AG10803 (cell line): ENCODE data around the gene PDRG1.
"Not testable (repeated sequence)": the region's sequence is repeated elsewhere in the genome, so short reads cannot be mapped to it uniquely, and the experiment has no call there.

Experiments
- DNase-seq: peaks from one replicate; pipeline ENCODE4 v3.0.0; 2010; ENCODE audit warnings: low read depth
- H3K4me3 ChIP-seq: 2 replicates; pipeline ENCODE4 v1.5.1; 2011; ENCODE audit warnings: mild to moderate bottlenecking, low read length, control low read depth
- TF ChIP-seq, protein P1 (sequence below): conservative IDR thresholded peaks from 2 replicates; pipeline ENCODE4 v1.5.1; 2011; ENCODE audit warnings: mild to moderate bottlenecking, low read length, control low read depth, inconsistent platforms

PDRG1 gene

GRCh38 chr20:31920275-31920855, 31.5 kb downstream of the PDRG1 start:
- H3K4me3 ChIP-seq: no peak overlapping the region
- DNase-seq: no peak
- TF ChIP-seq, protein P1, sequence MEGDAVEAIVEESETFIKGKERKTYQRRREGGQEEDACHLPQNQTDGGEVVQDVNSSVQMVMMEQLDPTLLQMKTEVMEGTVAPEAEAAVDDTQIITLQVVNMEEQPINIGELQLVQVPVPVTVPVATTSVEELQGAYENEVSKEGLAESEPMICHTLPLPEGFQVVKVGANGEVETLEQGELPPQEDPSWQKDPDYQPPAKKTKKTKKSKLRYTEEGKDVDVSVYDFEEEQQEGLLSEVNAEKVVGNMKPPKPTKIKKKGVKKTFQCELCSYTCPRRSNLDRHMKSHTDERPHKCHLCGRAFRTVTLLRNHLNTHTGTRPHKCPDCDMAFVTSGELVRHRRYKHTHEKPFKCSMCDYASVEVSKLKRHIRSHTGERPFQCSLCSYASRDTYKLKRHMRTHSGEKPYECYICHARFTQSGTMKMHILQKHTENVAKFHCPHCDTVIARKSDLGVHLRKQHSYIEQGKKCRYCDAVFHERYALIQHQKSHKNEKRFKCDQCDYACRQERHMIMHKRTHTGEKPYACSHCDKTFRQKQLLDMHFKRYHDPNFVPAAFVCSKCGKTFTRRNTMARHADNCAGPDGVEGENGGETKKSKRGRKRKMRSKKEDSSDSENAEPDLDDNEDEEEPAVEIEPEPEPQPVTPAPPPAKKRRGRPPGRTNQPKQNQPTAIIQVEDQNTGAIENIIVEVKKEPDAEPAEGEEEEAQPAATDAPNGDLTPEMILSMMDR: no peak

DNA sequence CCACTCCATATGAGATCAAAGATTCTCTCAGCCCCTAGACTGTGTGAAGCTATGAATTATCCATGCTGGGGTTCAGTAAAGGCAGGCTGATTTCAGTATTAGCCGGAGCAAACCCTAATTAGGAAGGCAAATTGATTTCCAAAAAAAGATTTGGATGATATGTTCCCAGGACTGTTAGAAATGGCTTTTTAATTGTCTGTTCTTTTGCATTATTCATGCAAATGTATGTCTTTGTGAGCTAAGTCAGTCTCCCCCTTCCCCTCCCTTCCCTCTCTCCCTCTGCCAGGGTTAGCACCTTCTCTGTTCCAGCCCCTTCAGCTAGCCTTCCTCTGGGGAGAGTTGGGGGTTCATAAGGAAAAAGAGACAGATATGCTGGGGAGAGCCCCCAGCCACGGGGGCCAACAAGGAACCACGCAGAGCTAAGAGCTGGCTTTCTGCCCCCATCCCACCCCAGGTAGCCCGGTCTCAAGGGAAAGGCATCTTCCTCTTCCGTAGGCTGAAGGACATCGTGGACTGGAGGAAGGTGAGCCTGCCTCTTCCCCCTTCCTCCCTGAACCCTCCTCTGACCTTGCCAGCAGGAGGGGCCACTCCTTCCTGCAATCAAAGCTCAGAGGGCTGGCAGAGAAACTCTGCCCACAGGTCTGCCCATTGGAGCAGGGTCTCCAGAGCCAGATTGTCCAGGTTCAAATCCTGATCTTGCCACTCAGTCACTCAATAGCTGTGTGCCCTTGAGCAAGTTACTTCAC, 32.3 kb downstream of the PDRG1 start:
- no peak for DNase-seq
- no peak overlapping the region for H3K4me3 ChIP-seq

DNA sequence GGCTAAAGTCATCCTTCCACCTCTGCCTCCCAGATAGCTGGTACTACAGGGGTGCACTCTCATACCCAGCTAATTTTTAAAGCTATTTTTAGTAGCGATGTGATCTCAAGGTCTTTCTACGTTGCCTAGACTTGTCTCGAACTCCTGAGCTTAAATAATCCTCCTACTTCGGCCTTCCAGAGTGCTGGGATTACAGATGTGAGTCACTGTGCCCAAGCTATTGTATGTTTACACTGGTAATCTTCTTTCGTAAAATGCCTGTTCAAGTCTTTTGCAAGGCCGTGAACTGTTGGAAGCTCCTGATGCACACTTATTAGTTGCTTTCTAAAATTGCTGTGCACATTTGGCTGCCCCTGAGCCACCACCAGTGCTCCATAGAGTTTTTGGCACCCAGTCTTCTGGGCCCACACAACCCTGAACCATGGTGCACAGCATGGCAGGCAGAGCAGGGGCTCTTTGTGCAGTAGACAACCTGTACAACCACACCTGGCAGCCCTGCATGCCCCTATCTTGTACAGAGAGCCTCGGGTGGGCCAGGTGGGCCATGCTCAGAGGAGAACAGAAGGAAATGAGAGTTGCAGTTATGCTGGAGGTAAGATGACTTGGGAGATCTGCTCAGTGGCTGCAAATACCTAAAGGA, 33.3 kb downstream of the PDRG1 start:
- DNase-seq: no peak
- H3K4me3 ChIP-seq: no peak overlapping the region
- TF ChIP-seq, protein P1: no peak

More for the DNA sequence above, 32.3 kb downstream of the PDRG1 start:
- TF ChIP-seq, protein P1: no peak

DNA sequence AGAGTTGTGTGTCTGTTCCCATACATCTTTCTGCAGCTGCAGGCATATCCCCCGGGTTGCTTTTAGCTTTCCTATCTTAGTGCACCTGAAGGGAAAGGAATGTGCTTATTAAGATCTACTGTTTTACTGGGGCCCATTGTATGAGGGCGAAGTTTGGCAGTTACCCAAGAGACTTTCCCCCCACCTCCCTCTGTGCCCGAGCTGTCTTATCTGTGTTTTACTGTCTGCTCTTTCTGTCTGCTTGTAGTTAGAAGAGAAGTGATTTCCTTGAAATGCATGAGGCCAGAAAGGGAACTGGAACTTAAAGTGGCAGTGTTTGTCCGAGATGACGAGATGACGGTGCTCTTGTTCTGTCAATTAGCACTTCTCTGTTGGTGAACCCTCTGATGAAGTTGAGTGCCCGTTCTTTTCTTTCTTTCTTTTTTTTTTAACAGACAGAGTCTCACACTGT, 33.9 kb downstream of the PDRG1 start:
- not testable (repeated sequence) for DNase-seq, H3K4me3 ChIP-seq

DNA sequence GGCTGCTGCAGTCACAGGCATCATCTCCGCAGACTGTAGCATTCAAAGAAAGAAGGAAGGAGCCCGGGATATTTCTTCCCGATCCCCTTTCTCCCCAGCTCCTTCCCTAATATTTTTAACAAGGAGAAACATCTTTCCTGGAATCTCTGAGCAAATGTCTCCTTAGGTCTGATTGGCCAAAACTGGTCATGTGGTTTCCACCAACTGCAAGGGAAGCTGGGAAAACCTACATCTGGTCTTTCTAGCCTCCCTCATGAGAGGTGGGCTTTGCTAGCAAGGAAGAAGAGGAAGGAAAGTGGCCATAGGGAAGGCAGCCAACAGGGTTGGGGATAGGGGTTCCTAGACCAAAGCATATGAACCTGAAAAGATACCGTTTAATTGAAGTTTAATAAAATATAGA, 35.1 kb downstream of the PDRG1 start:
- TF ChIP-seq, protein P1: no peak
- no peak for DNase-seq
- H3K4me3 ChIP-seq: no peak overlapping the region

- DNase-seq: no peak
- H3K4me3 ChIP-seq: no peak overlapping the region
- TF ChIP-seq, protein P1: no peak
These were observed 36.2 kb downstream of the PDRG1 start for GRCh38 chr20:31915491-31916280.

DNA sequence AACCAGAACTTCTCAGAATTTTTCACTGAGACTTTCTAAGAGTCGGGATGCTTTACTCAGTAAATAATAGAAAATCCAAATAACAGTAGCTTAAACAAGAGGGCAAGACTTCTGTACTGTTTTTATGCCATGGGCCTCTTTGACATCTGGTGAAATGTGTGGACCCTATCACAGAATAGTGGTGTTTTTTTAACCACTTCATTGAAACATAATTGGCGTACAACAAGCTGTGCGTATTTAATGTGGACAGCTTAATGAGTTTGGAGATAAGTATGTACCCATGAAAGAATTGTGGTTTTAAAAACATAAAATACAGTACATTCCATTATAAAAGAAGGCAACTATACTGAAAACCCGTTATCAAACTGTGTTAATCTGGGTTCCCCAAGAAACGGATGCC, 37.7 kb downstream of the PDRG1 start:
- no peak for DNase-seq
- TF ChIP-seq, protein P1: no peak
- no peak overlapping the region for H3K4me3 ChIP-seq
